Measurements from ENCODE around the gene INVS.
"Not testable (repeated sequence)": the region's sequence is repeated elsewhere in the genome, so short reads cannot be mapped to it uniquely, and the experiment has no call there.

Gene INVS

DNA sequence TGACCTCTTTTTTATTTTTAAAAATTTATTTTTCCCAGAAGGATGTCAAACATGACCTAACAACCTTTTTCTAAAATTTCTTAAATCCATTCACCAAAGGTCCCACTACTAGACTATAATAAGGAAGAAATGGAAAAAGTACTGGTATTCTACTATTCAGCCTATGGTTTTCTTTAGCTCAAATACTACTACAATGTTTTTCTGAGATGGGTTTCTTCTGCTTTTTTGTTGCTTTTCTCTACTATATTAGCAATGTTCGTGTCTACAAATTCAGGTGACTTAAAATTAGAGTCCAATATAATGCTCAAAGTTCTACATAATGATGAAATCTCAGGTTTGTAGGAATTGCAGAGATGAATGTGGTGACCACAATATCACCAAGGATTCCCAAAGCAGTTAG lies 8.2 kb upstream of the INVS start:
- H3K9me3 ChIP-seq (replicated peaks; ENCODE audit: insufficient read depth, low read length), result no peaks in the 10 kb centered on the region
- DNase-seq, result no peak
- no peak overlapping the region for H3K4me2 ChIP-seq (ENCODE audit: low read depth, low read length)
- H3F3A ChIP-seq (ENCODE audit: insufficient read depth, low read length), result no peaks in the 10 kb centered on the region
- H3K36me3 ChIP-seq (replicated peaks; ENCODE audit: insufficient read depth, low read length), result no peaks in the 10 kb centered on the region
- no peak overlapping the region for H2AFZ ChIP-seq (ENCODE audit: low read length)
- TF ChIP-seq EZH2 (optimal IDR thresholded peaks at IDR 0.05; ENCODE audit: low read depth, low read length), result no peak
- no peak for TF ChIP-seq EZH2phosphoT487 (IDR thresholded peaks at IDR 0.05; ENCODE audit: low read length)
- TF ChIP-seq, protein P1, sequence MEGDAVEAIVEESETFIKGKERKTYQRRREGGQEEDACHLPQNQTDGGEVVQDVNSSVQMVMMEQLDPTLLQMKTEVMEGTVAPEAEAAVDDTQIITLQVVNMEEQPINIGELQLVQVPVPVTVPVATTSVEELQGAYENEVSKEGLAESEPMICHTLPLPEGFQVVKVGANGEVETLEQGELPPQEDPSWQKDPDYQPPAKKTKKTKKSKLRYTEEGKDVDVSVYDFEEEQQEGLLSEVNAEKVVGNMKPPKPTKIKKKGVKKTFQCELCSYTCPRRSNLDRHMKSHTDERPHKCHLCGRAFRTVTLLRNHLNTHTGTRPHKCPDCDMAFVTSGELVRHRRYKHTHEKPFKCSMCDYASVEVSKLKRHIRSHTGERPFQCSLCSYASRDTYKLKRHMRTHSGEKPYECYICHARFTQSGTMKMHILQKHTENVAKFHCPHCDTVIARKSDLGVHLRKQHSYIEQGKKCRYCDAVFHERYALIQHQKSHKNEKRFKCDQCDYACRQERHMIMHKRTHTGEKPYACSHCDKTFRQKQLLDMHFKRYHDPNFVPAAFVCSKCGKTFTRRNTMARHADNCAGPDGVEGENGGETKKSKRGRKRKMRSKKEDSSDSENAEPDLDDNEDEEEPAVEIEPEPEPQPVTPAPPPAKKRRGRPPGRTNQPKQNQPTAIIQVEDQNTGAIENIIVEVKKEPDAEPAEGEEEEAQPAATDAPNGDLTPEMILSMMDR (IDR thresholded peaks at IDR 0.05; ENCODE audit: low read length), result no peak
- peaks cover 99% of the 10 kb centered on the region for H3K79me2 ChIP-seq (ENCODE audit: low read length)
- H3K4me1 ChIP-seq (ENCODE audit: low read length), result peaks cover 9% of the 10 kb centered on the region
- H3K9me2 ChIP-seq (replicated peaks; ENCODE audit: insufficient read depth, low read length), result no peaks in the 10 kb centered on the region
- H3K9ac ChIP-seq (ENCODE audit: low read length), result no peak overlapping the region
- H4K20me1 ChIP-seq (ENCODE audit: insufficient read depth, low read length), result 0 out of 2 replicates have a peak, but pooled peaks cover 6% of the 10 kb centered on the region
- H3K27ac ChIP-seq (ENCODE audit: low read length), result no peak overlapping the region
- H3K4me3 ChIP-seq (ENCODE audit: low read length), result no peak overlapping the region
- H3K27me3 ChIP-seq (replicated peaks; ENCODE audit: insufficient read depth, low read length), result no peaks in the 10 kb centered on the region

DNA sequence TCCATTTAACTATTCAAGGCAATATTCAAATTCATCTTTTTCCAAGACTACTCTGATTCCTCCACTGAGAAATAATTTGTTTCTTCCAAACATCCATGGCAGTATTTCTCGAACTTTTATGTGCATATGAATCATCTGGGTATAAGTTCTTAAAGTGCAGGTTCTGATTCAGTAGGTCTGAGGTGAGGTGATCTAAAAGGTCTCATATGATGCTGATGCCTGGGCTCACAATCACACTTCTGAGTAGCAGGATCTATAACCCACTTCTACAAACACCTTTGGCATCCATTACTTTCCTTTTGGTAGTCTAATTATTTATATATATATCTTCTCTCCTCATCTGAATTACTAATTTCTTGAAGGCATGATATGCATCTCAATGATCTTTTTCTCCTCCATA lies 7.4 kb upstream of the INVS start:
- no peak overlapping the region for H3K4me2 ChIP-seq (ENCODE audit: low read depth, low read length)

DNA sequence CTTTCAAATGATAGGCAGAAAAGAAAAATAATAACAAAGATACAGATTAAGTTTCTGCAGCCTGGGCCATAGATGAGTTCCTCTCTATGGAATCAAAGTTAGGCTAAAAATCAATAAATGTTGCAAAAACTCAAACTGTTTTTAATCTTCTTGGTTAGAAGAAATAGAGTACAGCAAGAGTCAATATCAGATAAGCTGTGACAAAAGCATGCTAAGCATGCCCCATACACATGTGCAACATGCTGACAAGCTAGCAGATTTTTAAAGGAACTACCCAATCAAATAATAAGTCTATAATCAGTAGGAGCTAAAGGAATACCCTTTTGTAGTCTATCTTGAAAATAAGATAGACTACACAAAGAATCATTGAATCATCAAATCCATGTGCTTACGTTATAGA lies 7.0 kb upstream of the INVS start:
- no peak overlapping the region for H3K27ac ChIP-seq (ENCODE audit: low read length)
- H3K9me3 ChIP-seq (replicated peaks; ENCODE audit: insufficient read depth, low read length), result no peaks in the 10 kb centered on the region
- no peak overlapping the region for H3K4me2 ChIP-seq (ENCODE audit: low read depth, low read length)
- no peaks in the 10 kb centered on the region for H3K9me2 ChIP-seq (replicated peaks; ENCODE audit: insufficient read depth, low read length)
- DNase-seq, result no peak
- no peaks in the 10 kb centered on the region for H3F3A ChIP-seq (ENCODE audit: insufficient read depth, low read length)
- H3K4me1 ChIP-seq (ENCODE audit: low read length), result 0 out of 2 replicates have a peak, but pooled peaks cover 2% of the 10 kb centered on the region
- no peaks in the 10 kb centered on the region for H3K27me3 ChIP-seq (replicated peaks; ENCODE audit: insufficient read depth, low read length)
- H3K79me2 ChIP-seq (ENCODE audit: low read length), result peaks cover 99% of the 10 kb centered on the region
- TF ChIP-seq, protein P1 (IDR thresholded peaks at IDR 0.05; ENCODE audit: low read length), result no peak
- TF ChIP-seq EZH2 (optimal IDR thresholded peaks at IDR 0.05; ENCODE audit: low read depth, low read length) (no peak), EZH2phosphoT487 (IDR thresholded peaks at IDR 0.05; ENCODE audit: low read length) (no peak)
- 0 out of 2 replicates have a peak, but pooled peaks cover 6% of the 10 kb centered on the region for H4K20me1 ChIP-seq (ENCODE audit: insufficient read depth, low read length)
- no peak overlapping the region for H3K9ac ChIP-seq (ENCODE audit: low read length)
- H3K36me3 ChIP-seq (replicated peaks; ENCODE audit: insufficient read depth, low read length), result no peaks in the 10 kb centered on the region
- H3K4me3 ChIP-seq (ENCODE audit: low read length), result no peak overlapping the region
- H2AFZ ChIP-seq (ENCODE audit: low read length), result no peak overlapping the region

More for the DNA sequence above, 7.4 kb upstream of the INVS start:
- Histone ChIP-seq H3K9ac (ENCODE audit: low read length) (no peak overlapping the region), H3K4me3 (ENCODE audit: low read length) (no peak overlapping the region), H3K36me3 (replicated peaks; ENCODE audit: insufficient read depth, low read length) (no peaks in the 10 kb centered on the region), H3K27ac (ENCODE audit: low read length) (no peak overlapping the region), H3F3A (ENCODE audit: insufficient read depth, low read length) (no peaks in the 10 kb centered on the region), H3K9me2 (replicated peaks; ENCODE audit: insufficient read depth, low read length) (no peaks in the 10 kb centered on the region), H2AFZ (ENCODE audit: low read length) (no peak overlapping the region), H3K9me3 (replicated peaks; ENCODE audit: insufficient read depth, low read length) (no peaks in the 10 kb centered on the region), H3K79me2 (ENCODE audit: low read length) (peaks cover 99% of the 10 kb centered on the region), H3K4me1 (ENCODE audit: low read length) (peaks cover 1% of the 10 kb centered on the region; the same call in 1 of the 2 replicates), H4K20me1 (ENCODE audit: insufficient read depth, low read length) (0 out of 2 replicates have a peak, but pooled peaks cover 6% of the 10 kb centered on the region), H3K27me3 (replicated peaks; ENCODE audit: insufficient read depth, low read length) (no peaks in the 10 kb centered on the region)
- no peak for DNase-seq
- TF ChIP-seq EZH2phosphoT487 (IDR thresholded peaks at IDR 0.05; ENCODE audit: low read length) (no peak), EZH2 (optimal IDR thresholded peaks at IDR 0.05; ENCODE audit: low read depth, low read length) (no peak)
- TF ChIP-seq, protein P1 (IDR thresholded peaks at IDR 0.05; ENCODE audit: low read length), result no peak

DNA sequence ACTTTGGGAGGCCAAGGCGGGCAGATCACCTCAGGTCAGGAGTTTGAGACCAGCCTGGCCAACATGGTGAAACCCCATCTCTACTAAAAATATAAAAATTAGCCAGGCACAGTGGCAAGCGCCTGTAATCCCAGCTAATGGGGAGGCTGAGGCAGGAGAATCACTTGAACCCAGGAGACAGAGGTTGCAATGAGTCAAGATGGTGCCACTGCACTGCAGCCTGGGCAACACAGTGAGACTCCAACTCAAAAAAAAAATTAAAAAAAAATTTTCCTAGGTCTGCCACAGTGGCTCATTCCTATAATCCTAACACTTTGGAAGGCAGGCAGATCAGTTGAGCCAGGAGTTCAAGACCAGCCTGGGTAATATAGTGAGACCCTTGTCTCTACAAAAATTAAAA lies 4.6 kb upstream of the INVS start:
- H4K20me1 ChIP-seq (ENCODE audit: insufficient read depth, low read length); H3K36me3 ChIP-seq (replicated peaks; ENCODE audit: insufficient read depth, low read length); H3K9ac ChIP-seq (ENCODE audit: low read length); H3K27me3 ChIP-seq (replicated peaks; ENCODE audit: insufficient read depth, low read length); H3K4me3 ChIP-seq (ENCODE audit: low read length); H3K4me2 ChIP-seq (ENCODE audit: low read depth, low read length); H3K27ac ChIP-seq (ENCODE audit: low read length); H3K9me3 ChIP-seq (replicated peaks; ENCODE audit: insufficient read depth, low read length); H3K9me2 ChIP-seq (replicated peaks; ENCODE audit: insufficient read depth, low read length); H3F3A ChIP-seq (ENCODE audit: insufficient read depth, low read length); H2AFZ ChIP-seq (ENCODE audit: low read length); DNase-seq: not testable (repeated sequence)
- Histone ChIP-seq H3K79me2 (ENCODE audit: low read length) (peaks cover 96% of the 10 kb centered on the region), H3K4me1 (ENCODE audit: low read length) (peaks cover 11% of the 10 kb centered on the region; the same call in 1 of the 2 replicates)
